Activated CD4-positive, alpha-beta T cell treated with anti-CD3 and anti-CD28 coated beads for 36 hours (primary cell): ENCODE data around the gene CELSR1. TPM values are rescaled to one million over a fixed set of nuclear protein-coding genes. Genes with fewer than 3 reads are reported as not detected.
"Not testable (repeated sequence)": the region's sequence is repeated elsewhere in the genome, so short reads cannot be mapped to it uniquely, and the experiment has no call there.

ENCODE experiments used
- ATAC-seq: fragments of 200-7000 bp; cut with Tn5 transposase; one replicate; pipeline ENCODE4 v1.10.0; 2021; ENCODE audit warnings: mild to moderate bottlenecking, moderate library complexity
- CTCF ChIA-PET: fragments of 350-600 bp; sonication (Branson Sonifier 250); formaldehyde crosslinking; loops from one replicate; lab custom pipeline; 2021; ENCODE audit warnings: antibody characterized with exemption; lab: Charles Lee
- POLR2A ChIA-PET: fragments of 350-600 bp; sonication (Branson Sonifier 250); formaldehyde crosslinking; loops from one replicate; lab custom pipeline; 2021; ENCODE audit warnings: antibody characterized with exemption, inconsistent platforms; lab: Charles Lee
- DNase-seq: peaks from one replicate; pipeline ENCODE4 v3.0.0-alpha.2; 2020
- H3K27ac Mint-ChIP-seq: one replicate; pipeline ENCODE4 v1.8.0; 2021; ENCODE audit warnings: mixed read lengths
- H3K27me3 Mint-ChIP-seq: one replicate; pipeline ENCODE4 v1.8.0; 2021; ENCODE audit warnings: mixed read lengths
- H3K36me3 Mint-ChIP-seq: one replicate; pipeline ENCODE4 v1.8.0; 2021; ENCODE audit warnings: low read depth, mixed read lengths
- H3K4me1 Mint-ChIP-seq: one replicate; pipeline ENCODE4 v1.8.0; 2021; ENCODE audit warnings: mixed read lengths
- H3K4me3 Mint-ChIP-seq: one replicate; pipeline ENCODE4 v1.8.0; 2021; ENCODE audit warnings: mild to moderate bottlenecking, moderate library complexity, mixed read lengths
- H3K9me3 Mint-ChIP-seq: one replicate; pipeline ENCODE4 v1.8.0; 2021; ENCODE audit warnings: low read depth, mixed read lengths
- intact Hi-C, 2 experiments: fragments of 100-400 bp; cut with DNase I in 1 of 2; cut with micrococcal nuclease in 1 of 2; formaldehyde crosslinking; loops; one replicate each; pipeline versions ENCODE4 v1.14.2 to v1.15.1; 2022 to 2024; cut with DNase I, micrococcal nuclease
- total RNA-seq, 2 experiments: library from RNA; stranded (reverse); gene quantifications; one replicate each; pipeline ENCODE4 v1.2.3, GENCODE V29; 2021

The CELSR1 gene
- total RNA-seq, 2 experiments from 2014 or later, result 0.43 to 0.46 TPM

GRCh38 chr22:46504584-46504983 is 32.8 kb downstream of the CELSR1 start:
- Mint-ChIP-seq H3K27ac (no peak overlapping the region), H3K4me3 (no peak overlapping the region), H3K36me3 (no peaks in the 10 kb centered on the region), H3K27me3 (peaks cover 2% of the 10 kb centered on the region), H3K9me3 (no peaks in the 10 kb centered on the region), H3K4me1 (peaks cover 3% of the 10 kb centered on the region)
- CTCF ChIA-PET, result no interaction called here
- POLR2A ChIA-PET, result no interaction called here
- ATAC-seq (no peak), DNase-seq (no peak)
- intact Hi-C loops, result no loop called here

GRCh38 chr22:46502440-46503175 is 34.8 kb downstream of the CELSR1 start:
- no peak overlapping the region for H3K4me3 Mint-ChIP-seq
- intact Hi-C loops, result no loop called here
- ChIA-PET POLR2A (no interaction called here), CTCF (interaction anchor here (0.5 to 1.2 kb wide), 3 partner anchors 41 to 135 kb away, joined by 4 to 7 read pairs (median 4); no protein-coding TSS in a partner anchor)
- peaks cover 12% of the 10 kb centered on the region for H3K4me1 Mint-ChIP-seq
- no peaks in the 10 kb centered on the region for H3K36me3 Mint-ChIP-seq
- DNase-seq (no peak), ATAC-seq (no peak)
- H3K27me3 Mint-ChIP-seq, result peaks cover 6% of the 10 kb centered on the region
- no peaks in the 10 kb centered on the region for H3K9me3 Mint-ChIP-seq
- H3K27ac Mint-ChIP-seq, result no peak overlapping the region

GRCh38 chr22:46501701-46502100 is 35.7 kb downstream of the CELSR1 start:
- Mint-ChIP-seq H3K4me3 (no peak overlapping the region), H3K27me3 (peaks cover 6% of the 10 kb centered on the region), H3K9me3 (no peaks in the 10 kb centered on the region), H3K4me1 (peaks cover 12% of the 10 kb centered on the region), H3K27ac (no peak overlapping the region), H3K36me3 (no peaks in the 10 kb centered on the region)
- intact Hi-C loops, result no loop called here
- ChIA-PET CTCF (interaction anchor here (0.7 to 0.8 kb wide), 2 partner anchors 148 to 391 kb away, joined by 3 read pairs; no protein-coding TSS in a partner anchor), POLR2A (no interaction called here)
- no peak for ATAC-seq
- DNase-seq, result no peak

DNA sequence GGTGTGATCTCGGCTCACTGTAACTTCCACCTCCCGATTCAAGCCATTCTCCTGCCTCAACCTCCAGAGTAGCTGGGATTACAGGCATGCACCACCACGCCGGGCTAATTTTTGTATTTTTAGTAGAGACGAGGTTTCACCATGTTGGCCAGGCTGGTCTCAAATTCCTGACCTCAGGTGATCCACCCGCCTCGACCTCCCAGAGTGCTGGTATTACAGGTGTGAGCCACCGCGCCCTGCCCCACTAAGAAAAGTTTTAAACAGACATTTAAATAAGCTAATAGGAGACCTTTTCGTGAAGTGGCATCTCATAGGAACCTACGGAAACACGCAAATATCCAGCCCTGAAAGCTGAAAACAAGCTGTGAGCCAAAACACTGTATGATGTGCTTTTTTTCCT is 36.2 kb downstream of the CELSR1 start:
- H3K36me3 Mint-ChIP-seq, DNase-seq, ATAC-seq, H3K27me3 Mint-ChIP-seq, intact Hi-C loops, H3K9me3 Mint-ChIP-seq, H3K27ac Mint-ChIP-seq, H3K4me3 Mint-ChIP-seq: not testable (repeated sequence)
- peaks cover 12% of the 10 kb centered on the region for H3K4me1 Mint-ChIP-seq
- POLR2A ChIA-PET, result interaction anchor here (0.7 kb wide), 1 partner anchor 21 kb away, joined by 6 read pairs; no protein-coding TSS in a partner anchor
- CTCF ChIA-PET, result interaction anchor here (0.8 kb wide), 1 partner anchor 392 kb away, joined by 3 read pairs; no protein-coding TSS in a partner anchor

DNA sequence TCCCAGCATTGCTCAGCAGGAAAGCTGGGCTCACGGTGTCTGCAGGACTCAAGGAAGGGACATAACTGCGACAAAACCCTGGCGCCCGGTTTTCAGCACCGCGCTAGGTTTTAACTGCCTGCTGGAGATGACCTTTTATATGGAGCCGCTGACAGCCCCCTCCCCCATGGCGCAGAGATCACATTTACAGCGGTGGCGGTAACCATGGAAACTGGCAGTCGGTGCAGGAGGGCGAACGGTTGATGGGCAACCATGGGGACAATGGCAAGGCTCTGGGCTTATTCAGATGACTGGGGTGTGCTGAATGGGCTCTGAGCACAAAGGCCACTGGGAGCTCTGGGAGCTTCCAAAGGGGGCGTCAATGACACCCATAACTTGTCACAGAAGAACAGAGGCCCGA is 37.2 kb downstream of the CELSR1 start:
- ATAC-seq (no peak), DNase-seq (no peak)
- Mint-ChIP-seq H3K27me3 (peaks cover 6% of the 10 kb centered on the region), H3K27ac (no peak overlapping the region), H3K4me3 (no peak overlapping the region), H3K9me3 (no peaks in the 10 kb centered on the region), H3K4me1 (peaks cover 12% of the 10 kb centered on the region), H3K36me3 (no peaks in the 10 kb centered on the region)
- intact Hi-C loops, result no loop called here
- CTCF ChIA-PET, result no interaction called here
- POLR2A ChIA-PET, result no interaction called here

GRCh38 chr22:46499805-46500189 is 37.6 kb downstream of the CELSR1 start:
- ChIA-PET POLR2A (no interaction called here), CTCF (no interaction called here)
- ATAC-seq (no peak), DNase-seq (no peak)
- Mint-ChIP-seq H3K36me3 (no peaks in the 10 kb centered on the region), H3K9me3 (no peaks in the 10 kb centered on the region), H3K27me3 (peaks cover 6% of the 10 kb centered on the region), H3K4me3 (no peak overlapping the region), H3K27ac (no peak overlapping the region), H3K4me1 (peaks cover 12% of the 10 kb centered on the region)
- intact Hi-C loops, result no loop called here

DNA sequence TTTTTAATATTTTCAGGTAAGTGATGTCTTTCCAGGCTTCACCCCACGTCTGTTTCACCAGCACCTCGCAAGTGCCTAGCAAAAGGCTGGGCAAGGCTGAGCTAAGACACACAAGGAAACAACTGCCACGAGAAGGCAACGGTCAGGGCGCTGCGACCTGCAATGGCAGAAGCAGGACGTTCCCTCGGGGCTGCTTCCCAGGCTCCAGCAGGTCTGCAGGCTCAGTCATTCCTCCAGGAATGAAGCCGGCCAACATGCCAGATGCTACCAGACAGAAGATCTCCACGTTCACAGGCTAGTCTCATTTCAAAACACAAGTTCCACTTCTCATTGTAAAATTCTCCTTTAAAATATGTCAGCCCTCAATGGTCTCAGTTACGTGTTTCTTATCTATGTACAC is 45.5 kb downstream of the CELSR1 start:
- no peaks in the 10 kb centered on the region for H3K9me3 Mint-ChIP-seq
- H3K36me3 Mint-ChIP-seq, result no peaks in the 10 kb centered on the region
- DNase-seq (no peak), ATAC-seq (no peak)
- no peak overlapping the region for H3K4me3 Mint-ChIP-seq
- intact Hi-C loops, result no loop called here
- POLR2A ChIA-PET, result no interaction called here
- H3K4me1 Mint-ChIP-seq, result no peaks in the 10 kb centered on the region
- CTCF ChIA-PET, result no interaction called here
- H3K27ac Mint-ChIP-seq, result no peak overlapping the region
- no peaks in the 10 kb centered on the region for H3K27me3 Mint-ChIP-seq

DNA sequence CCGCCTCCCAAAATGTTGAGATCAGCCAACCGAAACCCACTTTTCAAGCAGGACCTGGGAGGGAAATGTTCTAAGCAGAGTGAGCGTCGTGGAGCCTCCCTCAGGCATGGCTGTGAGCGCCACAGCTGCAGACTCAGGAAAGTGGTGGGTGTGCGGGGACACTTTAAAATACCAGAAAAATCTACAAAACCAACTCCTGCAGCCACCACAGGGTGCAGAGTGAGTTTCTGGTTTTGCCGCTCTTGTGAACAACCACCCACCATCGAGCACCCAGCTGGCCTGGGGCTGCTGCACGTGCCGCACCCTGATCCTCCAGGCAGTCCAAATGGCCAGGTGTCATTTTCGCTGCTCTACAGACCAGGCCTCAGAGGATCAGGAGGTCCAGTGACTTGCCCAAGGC is 46.9 kb downstream of the CELSR1 start:
- no peak for DNase-seq
- ATAC-seq, result no peak
- no peaks in the 10 kb centered on the region for H3K4me1 Mint-ChIP-seq
- no peak overlapping the region for H3K27ac Mint-ChIP-seq
- H3K27me3 Mint-ChIP-seq, result no peaks in the 10 kb centered on the region
- H3K9me3 Mint-ChIP-seq, result no peaks in the 10 kb centered on the region
- H3K4me3 Mint-ChIP-seq, result no peak overlapping the region
- intact Hi-C loops, result no loop called here
- CTCF ChIA-PET, result interaction anchor here (0.8 kb wide), 1 partner anchor 122 kb away, joined by 3 read pairs; no protein-coding TSS in a partner anchor
- POLR2A ChIA-PET, result no interaction called here
- H3K36me3 Mint-ChIP-seq, result no peaks in the 10 kb centered on the region

GRCh38 chr22:46486996-46487717 is 50.3 kb downstream of the CELSR1 start:
- DNase-seq (no peak), ATAC-seq (no peak)
- Mint-ChIP-seq H3K36me3 (no peaks in the 10 kb centered on the region), H3K4me3 (no peak overlapping the region), H3K27ac (no peak overlapping the region), H3K27me3 (no peaks in the 10 kb centered on the region), H3K4me1 (peaks cover 8% of the 10 kb centered on the region), H3K9me3 (peaks cover 4% of the 10 kb centered on the region)
- CTCF ChIA-PET, result no interaction called here
- intact Hi-C loops, result no loop called here
- POLR2A ChIA-PET, result no interaction called here

DNA sequence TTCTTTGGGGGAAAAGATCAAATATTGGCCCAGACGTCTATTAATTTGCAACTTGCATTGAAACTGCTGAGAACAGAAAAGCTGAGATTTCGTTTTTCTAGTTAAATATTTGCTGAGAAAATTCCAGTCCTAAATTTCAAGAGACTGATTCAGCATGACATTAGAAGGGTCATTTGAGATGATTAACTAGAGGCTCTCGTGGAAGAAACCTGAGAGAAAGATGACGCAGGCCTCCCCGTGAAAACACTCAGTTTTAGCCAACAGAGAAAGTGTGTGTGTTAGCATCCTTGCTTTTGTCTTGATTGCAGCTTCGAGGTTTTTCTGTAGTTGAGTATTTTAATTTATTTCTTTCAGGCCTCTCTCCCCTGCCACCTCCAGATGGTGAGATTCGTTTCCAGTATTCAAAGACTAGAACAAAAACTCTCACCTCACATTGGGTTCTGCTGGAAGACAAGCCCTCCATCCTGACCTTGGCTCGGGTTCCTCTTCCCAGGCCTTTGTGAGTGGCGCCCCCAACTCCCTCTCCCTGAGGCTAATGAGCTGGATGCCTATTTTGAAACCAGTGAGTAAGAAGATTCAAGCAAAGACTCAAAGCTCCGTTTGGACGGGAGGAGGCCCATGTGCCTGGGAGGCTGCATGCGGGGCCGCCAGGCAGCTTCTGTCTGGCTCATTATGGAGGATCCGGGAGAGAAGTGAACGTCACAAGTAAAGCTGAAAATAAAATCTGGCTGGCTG is 52.4 kb downstream of the CELSR1 start:
- POLR2A ChIA-PET, result no interaction called here
- H3K27ac Mint-ChIP-seq, result no peak overlapping the region
- peaks cover 15% of the 10 kb centered on the region for H3K4me1 Mint-ChIP-seq
- no peak for ATAC-seq
- H3K9me3 Mint-ChIP-seq, result peaks cover 4% of the 10 kb centered on the region
- H3K4me3 Mint-ChIP-seq, result no peak overlapping the region
- DNase-seq, result no peak
- intact Hi-C loops, result no loop called here
- no peaks in the 10 kb centered on the region for H3K36me3 Mint-ChIP-seq
- H3K27me3 Mint-ChIP-seq, result no peaks in the 10 kb centered on the region
- CTCF ChIA-PET, result no interaction called here

- Mint-ChIP-seq H3K9me3 (peaks cover 4% of the 10 kb centered on the region), H3K4me3 (no peak overlapping the region), H3K36me3 (no peaks in the 10 kb centered on the region), H3K27ac (no peak overlapping the region), H3K4me1 (peaks cover 18% of the 10 kb centered on the region), H3K27me3 (no peaks in the 10 kb centered on the region)
- intact Hi-C loops, result no loop called here
- ChIA-PET POLR2A (no interaction called here), CTCF (no interaction called here)
- no peak for DNase-seq
- no peak for ATAC-seq
Observed at GRCh38 chr22:46484156-46484860, 53.1 kb downstream of the CELSR1 start.
